Suprapubic skin (tissue), 4 donors: ENCODE results near the gene CMSS1. TPM values are rescaled to one million over a fixed set of nuclear protein-coding genes. Genes with fewer than 3 reads are reported as not detected.

Source experiments
- DNase-seq, 2 donors: peaks; one replicate each; pipeline ENCODE4 v3.0.0-alpha.2; 2019; ENCODE audit warnings: low spot score in 2 of 2
- H3K27ac ChIP-seq: fragments of 200-600 bp; sonication (generic); one replicate; pipeline ENCODE4 v1.5.1; 2019
- H3K27me3 ChIP-seq: fragments of 200-600 bp; sonication (generic); one replicate; pipeline ENCODE4 v1.5.1; 2019
- H3K36me3 ChIP-seq: fragments of 200-600 bp; sonication (generic); one replicate; pipeline ENCODE4 v1.5.1; 2019
- H3K4me1 ChIP-seq: fragments of 200-600 bp; sonication (generic); one replicate; pipeline ENCODE4 v1.5.1; 2019
- H3K4me3 ChIP-seq: fragments of 200-600 bp; sonication (generic); one replicate; pipeline ENCODE4 v1.5.1; 2019; ENCODE audit warnings: mild to moderate bottlenecking
- H3K9me3 ChIP-seq: fragments of 200-600 bp; sonication (generic); one replicate; pipeline ENCODE4 v1.5.1; 2019
- EP300 ChIP-seq: sonication (generic); formaldehyde crosslinking; IDR thresholded peaks from one replicate; pipeline ENCODE4 v1.6.1; 2017; ENCODE audit warnings: antibody characterized with exemption
- POLR2A ChIP-seq, 2 donors: fragments of 450-650 bp; IDR thresholded peaks; one replicate each; pipeline ENCODE4 v1.6.1; 2017; ENCODE audit warnings: antibody characterized with exemption in 2 of 2, mild to moderate bottlenecking in 2 of 2, moderate library complexity in 2 of 2
- POLR2AphosphoS5 ChIP-seq, 3 donors: sonication (generic); formaldehyde crosslinking; IDR thresholded peaks; one replicate each; pipeline ENCODE4 v1.6.1; 2017; ENCODE audit warnings: antibody characterized with exemption in 3 of 3
- WGBS: methylation state at CpG from one replicate; pipeline ENCODE4 v1.1.5; 2018; 5-methylcytosine and 5-hydroxymethylcytosine counted together
- total RNA-seq, 4 donors: library from RNA; depleted of rRNA; stranded (reverse); fragments of >200 nt; gene quantifications; one replicate each; pipeline ENCODE4 v1.1.0, GENCODE V29; 2016
- TF ChIP-seq, protein P1 (sequence below), 2 donors: fragments of 200-600 bp in 1 of 2; fragments of 450-650 bp in 1 of 2; sonication (generic) in 1 of 2; IDR thresholded peaks; one replicate each; pipeline ENCODE4 v1.5.1; 2016 to 2019; ENCODE audit warnings: antibody characterized with exemption in 2 of 2, mild to moderate bottlenecking in 1 of 2, moderate library complexity in 1 of 2

The CMSS1 gene
- total RNA-seq, 4 donors from 2014 or later = 13.2 to 17.1 (median 13.5) TPM

DNA sequence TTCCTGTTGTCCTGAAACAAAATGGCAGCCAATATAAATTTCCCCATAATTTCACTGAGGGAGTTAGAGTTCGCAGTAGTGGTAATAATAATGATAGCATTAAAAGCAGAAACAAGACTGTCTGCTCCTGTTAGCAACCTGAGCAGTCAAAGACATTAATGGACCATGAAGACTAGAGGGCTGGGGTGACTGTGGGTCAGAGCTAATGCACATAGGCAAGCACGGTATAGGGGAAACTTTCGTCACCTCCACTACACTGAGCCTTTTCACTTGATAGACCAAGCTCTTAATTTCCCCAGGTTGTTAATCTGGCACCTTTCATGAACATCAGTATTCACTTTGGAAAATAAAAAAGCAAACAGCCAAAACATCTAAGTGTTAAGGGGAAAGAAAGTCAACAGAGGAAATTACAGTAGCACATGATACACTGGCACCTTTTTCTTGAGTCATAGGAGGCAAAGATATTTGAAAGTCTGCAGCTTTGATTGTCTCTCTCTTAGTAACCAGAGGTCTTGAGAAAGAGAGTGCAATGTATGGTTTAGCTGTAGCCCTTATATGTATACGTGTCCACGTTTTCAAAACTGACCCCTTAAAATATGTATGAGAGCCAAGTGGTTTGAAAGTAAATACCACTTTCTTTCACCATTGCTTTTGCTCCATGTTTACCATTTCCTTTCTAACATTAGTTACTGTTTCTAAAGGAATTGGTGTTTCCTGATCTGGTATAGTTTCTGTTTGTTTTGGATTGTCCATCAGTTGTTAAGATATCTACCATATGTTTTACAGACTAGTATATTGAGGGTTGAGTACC lies 191.8 kb downstream of the CMSS1 start:
- TF ChIP-seq EP300 (no peak), POLR2AphosphoS5 (IDR thresholded peaks at IDR 0.05) (no peak), POLR2A (IDR thresholded peaks at IDR 0.05) (no peak)
- TF ChIP-seq, protein P1, sequence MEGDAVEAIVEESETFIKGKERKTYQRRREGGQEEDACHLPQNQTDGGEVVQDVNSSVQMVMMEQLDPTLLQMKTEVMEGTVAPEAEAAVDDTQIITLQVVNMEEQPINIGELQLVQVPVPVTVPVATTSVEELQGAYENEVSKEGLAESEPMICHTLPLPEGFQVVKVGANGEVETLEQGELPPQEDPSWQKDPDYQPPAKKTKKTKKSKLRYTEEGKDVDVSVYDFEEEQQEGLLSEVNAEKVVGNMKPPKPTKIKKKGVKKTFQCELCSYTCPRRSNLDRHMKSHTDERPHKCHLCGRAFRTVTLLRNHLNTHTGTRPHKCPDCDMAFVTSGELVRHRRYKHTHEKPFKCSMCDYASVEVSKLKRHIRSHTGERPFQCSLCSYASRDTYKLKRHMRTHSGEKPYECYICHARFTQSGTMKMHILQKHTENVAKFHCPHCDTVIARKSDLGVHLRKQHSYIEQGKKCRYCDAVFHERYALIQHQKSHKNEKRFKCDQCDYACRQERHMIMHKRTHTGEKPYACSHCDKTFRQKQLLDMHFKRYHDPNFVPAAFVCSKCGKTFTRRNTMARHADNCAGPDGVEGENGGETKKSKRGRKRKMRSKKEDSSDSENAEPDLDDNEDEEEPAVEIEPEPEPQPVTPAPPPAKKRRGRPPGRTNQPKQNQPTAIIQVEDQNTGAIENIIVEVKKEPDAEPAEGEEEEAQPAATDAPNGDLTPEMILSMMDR (IDR thresholded peaks at IDR 0.05) = no peak
- no peak overlapping the region for H3K4me3 ChIP-seq
- H3K27me3 ChIP-seq = no peaks in the 10 kb centered on the region
- H3K36me3 ChIP-seq = no peaks in the 10 kb centered on the region
- no peak overlapping the region for H3K27ac ChIP-seq
- H3K4me1 ChIP-seq = peaks cover 27% of the 10 kb centered on the region
- H3K9me3 ChIP-seq = no peaks in the 10 kb centered on the region
- no peak for DNase-seq
- WGBS = 73% methylated on average over 5 of the region's 5 CpGs

DNA sequence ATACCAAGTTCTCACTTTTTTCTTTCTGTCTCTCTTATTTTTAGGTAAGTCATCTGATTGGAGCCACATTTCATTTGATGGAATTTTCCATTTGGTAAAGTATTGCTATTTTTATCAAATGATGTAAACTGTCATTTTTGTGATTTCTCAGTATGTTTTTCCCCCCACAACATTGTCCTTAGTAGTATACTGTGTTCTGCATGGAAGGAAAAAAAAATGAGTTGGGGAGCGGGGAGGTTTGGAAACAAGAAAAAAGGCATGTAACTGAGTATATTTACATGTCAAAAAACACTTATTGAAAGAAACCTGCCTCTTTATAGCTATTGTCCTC lies 192.4 kb downstream of the CMSS1 start:
- Histone ChIP-seq H3K27me3 (no peaks in the 10 kb centered on the region), H3K4me1 (peaks cover 27% of the 10 kb centered on the region), H3K9me3 (no peaks in the 10 kb centered on the region), H3K4me3 (no peak overlapping the region), H3K27ac (no peak overlapping the region), H3K36me3 (no peaks in the 10 kb centered on the region)
- TF ChIP-seq POLR2AphosphoS5 (IDR thresholded peaks at IDR 0.05) (no peak), POLR2A (IDR thresholded peaks at IDR 0.05) (no peak), EP300 (no peak)
- TF ChIP-seq, protein P1 (IDR thresholded peaks at IDR 0.05) = no peak
- WGBS = 98% methylated on average over 1 of the region's 1 CpG
- no peak for DNase-seq

DNA sequence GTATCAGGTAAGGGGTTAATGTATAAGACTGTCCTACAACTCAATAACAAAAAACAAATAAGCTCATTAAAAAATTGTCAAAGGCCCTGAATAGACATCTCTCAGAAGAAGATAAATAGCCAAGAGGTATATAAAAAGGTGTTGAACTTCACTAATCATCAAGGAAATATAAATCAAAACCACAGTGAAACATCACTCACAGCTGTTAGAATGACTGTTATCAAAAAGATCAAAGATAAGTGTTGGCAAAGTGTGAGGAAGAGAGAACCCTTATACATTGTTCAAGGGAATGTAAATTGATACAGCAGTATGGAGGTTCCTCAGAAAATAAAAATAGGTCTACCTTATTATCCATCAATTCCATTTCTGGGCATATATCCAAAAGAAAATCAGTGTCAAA lies 201.1 kb downstream of the CMSS1 start:
- no peaks in the 10 kb centered on the region for H3K36me3 ChIP-seq
- no peaks in the 10 kb centered on the region for H3K27me3 ChIP-seq
- no peaks in the 10 kb centered on the region for H3K9me3 ChIP-seq
- no peak overlapping the region for H3K4me3 ChIP-seq
- H3K4me1 ChIP-seq = peaks cover 29% of the 10 kb centered on the region
- no peak overlapping the region for H3K27ac ChIP-seq
- TF ChIP-seq POLR2A (IDR thresholded peaks at IDR 0.05) (no peak), POLR2AphosphoS5 (IDR thresholded peaks at IDR 0.05) (no peak), EP300 (no peak)
- TF ChIP-seq, protein P1 (IDR thresholded peaks at IDR 0.05) = no peak
- DNase-seq = no peak

DNA sequence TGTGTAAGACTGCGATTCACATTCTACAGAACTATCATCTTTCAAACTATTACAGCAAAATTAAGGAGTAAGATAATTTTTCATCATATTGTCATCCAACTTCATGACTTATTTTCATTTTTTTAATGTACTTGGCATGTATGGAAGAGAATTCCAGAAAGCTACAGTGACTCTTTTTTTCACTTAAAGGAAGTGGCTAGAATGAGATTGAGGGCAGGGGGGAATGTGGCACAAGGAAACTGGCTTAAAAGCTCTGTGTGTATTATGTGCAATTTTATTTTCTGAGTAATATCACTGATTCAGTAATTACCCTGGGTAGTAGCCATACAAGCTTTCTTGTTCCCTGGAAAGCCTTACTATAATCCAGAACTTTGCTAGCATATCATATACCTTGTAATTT lies 202.1 kb downstream of the CMSS1 start:
- peaks cover 37% of the 10 kb centered on the region for H3K4me1 ChIP-seq
- no peak overlapping the region for H3K27ac ChIP-seq
- H3K27me3 ChIP-seq = no peaks in the 10 kb centered on the region
- no peak overlapping the region for H3K4me3 ChIP-seq
- no peak for DNase-seq
- H3K9me3 ChIP-seq = no peaks in the 10 kb centered on the region
- 94% methylated on average over 1 of the region's 1 CpG for WGBS
- H3K36me3 ChIP-seq = no peaks in the 10 kb centered on the region
- TF ChIP-seq POLR2A (IDR thresholded peaks at IDR 0.05) = no peak

DNA sequence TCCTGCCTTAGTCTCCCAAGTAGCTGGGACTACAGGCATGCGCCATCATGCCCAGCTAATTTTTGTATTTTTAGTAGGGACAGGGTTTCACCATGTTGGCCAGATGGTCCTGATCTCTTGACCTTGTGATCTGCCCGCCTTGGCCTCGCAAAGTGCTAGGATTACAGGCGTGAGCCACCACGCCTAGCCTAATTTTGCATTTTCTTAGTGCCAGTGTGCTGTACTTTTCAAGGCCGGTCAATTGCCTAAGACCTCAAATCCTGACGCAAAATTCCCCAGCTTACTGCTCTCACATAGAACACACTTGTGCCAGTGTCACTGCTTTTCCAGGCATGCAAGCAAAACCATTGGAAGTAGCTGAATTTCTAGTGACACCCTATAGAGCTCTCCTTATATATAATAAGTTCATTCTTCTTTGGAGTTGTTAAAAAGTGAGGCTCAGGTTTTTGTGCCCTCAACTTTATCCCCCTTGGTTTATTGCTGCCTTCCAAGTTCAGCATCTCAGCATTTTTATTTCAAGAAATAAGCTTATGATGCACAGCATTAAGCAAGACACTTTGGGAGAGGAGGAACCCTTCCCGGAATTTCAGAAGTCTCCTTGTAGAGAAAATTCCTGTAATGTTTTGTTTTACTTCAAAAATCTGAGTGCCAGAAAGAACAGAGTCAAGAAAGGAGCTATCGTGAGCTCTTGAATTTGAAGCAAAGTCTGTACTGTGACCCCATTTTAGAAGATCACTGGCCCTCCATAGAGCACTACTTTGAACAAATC lies 203.4 kb downstream of the CMSS1 start:
- no peak overlapping the region for H3K27ac ChIP-seq
- no peaks in the 10 kb centered on the region for H3K36me3 ChIP-seq
- H3K4me3 ChIP-seq = no peak overlapping the region
- no peak for TF ChIP-seq POLR2AphosphoS5 (IDR thresholded peaks at IDR 0.05)
- no peaks in the 10 kb centered on the region for H3K9me3 ChIP-seq
- 83% methylated on average over 9 of the region's 9 CpGs for WGBS
- no peak for DNase-seq
- no peaks in the 10 kb centered on the region for H3K27me3 ChIP-seq
- peaks cover 44% of the 10 kb centered on the region for H3K4me1 ChIP-seq

DNA sequence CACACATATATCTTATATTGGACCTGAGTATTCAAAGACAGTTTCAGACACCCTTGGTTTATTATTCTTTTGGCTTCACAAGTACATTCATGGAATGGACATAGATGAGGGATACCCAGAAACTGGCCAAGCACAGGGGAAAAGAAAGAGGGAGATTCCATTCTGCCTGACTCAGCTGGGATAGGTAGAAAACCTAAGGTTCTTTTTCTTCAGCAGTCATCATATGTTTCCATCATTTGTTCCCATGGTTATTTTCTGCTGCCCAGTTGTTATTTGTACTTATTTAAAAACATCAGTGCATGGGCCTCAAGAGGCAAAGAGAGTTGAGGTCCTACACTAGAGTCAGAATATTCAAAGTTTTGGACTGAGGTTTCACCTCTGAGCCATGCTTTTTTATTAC lies 204.8 kb downstream of the CMSS1 start:
- no peak overlapping the region for H3K4me3 ChIP-seq
- H3K4me1 ChIP-seq = peaks cover 44% of the 10 kb centered on the region
- no peaks in the 10 kb centered on the region for H3K9me3 ChIP-seq
- no peaks in the 10 kb centered on the region for H3K27me3 ChIP-seq
- no peak for TF ChIP-seq POLR2AphosphoS5 (IDR thresholded peaks at IDR 0.05)
- TF ChIP-seq POLR2A (IDR thresholded peaks at IDR 0.05) = no peak
- TF ChIP-seq, protein P1 (IDR thresholded peaks at IDR 0.05) = no peak
- no peak for TF ChIP-seq EP300
- no peaks in the 10 kb centered on the region for H3K36me3 ChIP-seq
- no peak for DNase-seq
- H3K27ac ChIP-seq = peak overlapping the region; percentile 84
